ENCODE data around the gene SBNO2. TPM values are rescaled to one million over a fixed set of nuclear protein-coding genes. Genes with fewer than 3 reads are reported as not detected.

SBNO2 gene
- total and polyA plus RNA-seq, 9 of the 15 experiments (the other 6 are each of a cell fraction or from before 2014, with no cell fraction given) = 0.01 to 46.2 (median 6.7) TPM

DNA sequence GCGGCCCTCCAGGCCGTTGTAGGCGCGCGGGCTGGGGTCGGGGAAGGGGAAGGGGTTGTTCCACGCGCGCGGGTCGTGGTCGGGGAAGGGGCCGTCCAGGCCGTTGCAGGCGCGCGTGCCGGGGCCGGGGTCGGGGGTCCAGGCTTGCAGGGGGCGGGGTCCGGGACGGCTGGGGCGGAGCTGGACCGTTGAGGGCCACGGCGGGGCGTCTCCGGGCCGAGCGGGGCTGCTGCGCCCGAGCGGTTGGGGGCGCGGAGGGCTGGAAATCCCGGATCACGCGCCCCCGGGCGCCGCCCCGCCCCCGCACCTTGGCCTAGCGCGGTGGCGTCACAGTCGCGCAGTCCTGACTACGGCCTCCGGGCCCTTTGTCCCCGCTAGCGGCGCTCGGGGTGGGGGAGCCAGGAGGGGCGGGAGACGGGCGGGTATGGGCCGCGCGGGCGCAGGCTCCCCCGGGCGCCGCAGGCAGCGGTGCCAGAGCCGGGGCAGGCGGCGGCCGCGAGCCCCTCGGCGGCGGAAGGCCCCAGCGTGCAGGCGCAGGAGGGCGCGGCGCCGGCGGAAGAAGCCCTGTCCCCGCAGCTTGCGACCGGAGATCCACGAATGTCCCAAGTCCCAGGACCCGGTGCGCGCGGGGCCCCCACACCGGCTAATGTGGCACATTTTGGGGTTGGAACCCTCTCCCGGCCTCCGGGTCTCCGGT lies 69.6 kb downstream of the SBNO2 start (continued):
- TF ChIP-seq, protein P1, sequence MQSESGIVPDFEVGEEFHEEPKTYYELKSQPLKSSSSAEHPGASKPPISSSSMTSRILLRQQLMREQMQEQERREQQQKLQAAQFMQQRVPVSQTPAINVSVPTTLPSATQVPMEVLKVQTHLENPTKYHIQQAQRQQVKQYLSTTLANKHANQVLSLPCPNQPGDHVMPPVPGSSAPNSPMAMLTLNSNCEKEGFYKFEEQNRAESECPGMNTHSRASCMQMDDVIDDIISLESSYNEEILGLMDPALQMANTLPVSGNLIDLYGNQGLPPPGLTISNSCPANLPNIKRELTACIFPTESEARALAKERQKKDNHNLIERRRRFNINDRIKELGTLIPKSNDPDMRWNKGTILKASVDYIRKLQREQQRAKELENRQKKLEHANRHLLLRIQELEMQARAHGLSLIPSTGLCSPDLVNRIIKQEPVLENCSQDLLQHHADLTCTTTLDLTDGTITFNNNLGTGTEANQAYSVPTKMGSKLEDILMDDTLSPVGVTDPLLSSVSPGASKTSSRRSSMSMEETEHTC (IDR thresholded peaks at IDR 0.05) = peak; percentile 86
- TF ChIP-seq, protein P2, sequence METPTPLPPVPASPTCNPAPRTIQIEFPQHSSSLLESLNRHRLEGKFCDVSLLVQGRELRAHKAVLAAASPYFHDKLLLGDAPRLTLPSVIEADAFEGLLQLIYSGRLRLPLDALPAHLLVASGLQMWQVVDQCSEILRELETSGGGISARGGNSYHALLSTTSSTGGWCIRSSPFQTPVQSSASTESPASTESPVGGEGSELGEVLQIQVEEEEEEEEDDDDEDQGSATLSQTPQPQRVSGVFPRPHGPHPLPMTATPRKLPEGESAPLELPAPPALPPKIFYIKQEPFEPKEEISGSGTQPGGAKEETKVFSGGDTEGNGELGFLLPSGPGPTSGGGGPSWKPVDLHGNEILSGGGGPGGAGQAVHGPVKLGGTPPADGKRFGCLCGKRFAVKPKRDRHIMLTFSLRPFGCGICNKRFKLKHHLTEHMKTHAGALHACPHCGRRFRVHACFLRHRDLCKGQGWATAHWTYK (CRISPR knock-in tag; IDR thresholded peaks at IDR 0.05) = no peak
- TF ChIP-seq CTCFL (IDR thresholded peaks at IDR 0.05; ENCODE audit: borderline replicate concordance, insufficient read depth, low read depth, low read length, poor library complexity, severe bottlenecking) (peak; percentile 2), MYC (IDR thresholded peaks at IDR 0.05; ENCODE audit: low read depth, low read length) (peak; percentile 31; the same call in 1 of the 2 replicates), MYC (CRISPR knock-in tag; IDR thresholded peaks at IDR 0.05; ENCODE audit: borderline replicate concordance, low read depth) (no peak), ZSCAN29 (IDR thresholded peaks at IDR 0.05) (0 out of 2 replicates have a peak, but pooled peaks have one; percentile 3), SMC3 (conservative IDR thresholded peaks at IDR 0.05; ENCODE audit: insufficient read depth, low read depth, low read length) (no peak), CUX1 (CRISPR knock-in tag; IDR thresholded peaks at IDR 0.05) (no peak), RBM25 (IDR thresholded peaks at IDR 0.05; ENCODE audit: low read depth, low read length, severe bottlenecking) (no peak), NONO (IDR thresholded peaks at IDR 0.05; ENCODE audit: low read depth in 2 of 2, low read length in 1 of 2) (peak in 1 of 2 experiments; percentile 48; a peak in 2 of 4 replicates), ZBTB1 (CRISPR knock-in tag; IDR thresholded peaks at IDR 0.05; ENCODE audit: borderline replicate concordance, low read depth) (no peak), NCOA2 (IDR thresholded peaks at IDR 0.05; ENCODE audit: partially characterized antibody in 2 of 2) (no peak), TBP (optimal IDR thresholded peaks at IDR 0.05; ENCODE audit: low read depth, low read length) (peak; percentile 14), RB1 (IDR thresholded peaks at IDR 0.05; ENCODE audit: low read depth) (peak; percentile 60), KDM5B (IDR thresholded peaks at IDR 0.05; ENCODE audit: insufficient replicate concordance, low read depth, low read length) (peak; percentile 35), SIN3B (IDR thresholded peaks at IDR 0.05; ENCODE audit: low read depth) (peak; percentile 34; the same call in 1 of the 2 replicates), ZNF23 (CRISPR knock-in tag; IDR thresholded peaks at IDR 0.05) (no peak)
